Ovary (tissue), 9 donors: ENCODE measurements around the gene GPR65. TPM values are rescaled to one million over a fixed set of nuclear protein-coding genes. Genes with fewer than 3 reads are reported as not detected.

ENCODE experiments used
- DNase-seq, 5 donors: peaks; one replicate each; pipeline ENCODE4 v3.0.0-alpha.2; 2019 to 2020
- H3K27ac ChIP-seq, 2 donors: fragments of 200-600 bp; one replicate each; pipeline versions ENCODE4 v1.5.1 to v1.8.0; 2019 to 2022
- H3K27me3 ChIP-seq: fragments of 200-600 bp; one replicate; pipeline ENCODE4 v1.8.0; 2022
- H3K36me3 ChIP-seq: fragments of 200-600 bp; sonication (generic); one replicate; pipeline ENCODE4 v1.5.1; 2019
- H3K4me1 ChIP-seq: one replicate; pipeline ENCODE4 v1.8.1; 2013; ENCODE audit warnings: mild to moderate bottlenecking, moderate library complexity; ENCODE audit not compliant: insufficient read depth
- H3K4me3 ChIP-seq: fragments of 200-600 bp; sonication (generic); one replicate; pipeline ENCODE4 v1.5.1; 2017
- H3K9me3 ChIP-seq, 2 donors: fragments of 200-600 bp in 1 of 2; sonication (generic) in 1 of 2; one replicate each; pipeline versions ENCODE4 v1.5.1 to v1.8.1; 2013 to 2019; ENCODE audit warnings: mild to moderate bottlenecking in 1 of 2, moderate library complexity in 1 of 2
- CTCF ChIP-seq, 3 donors: fragments of 450-650 bp in 2 of 3; fragments of 200-600 bp in 1 of 3; IDR thresholded peaks; one replicate each; pipeline versions ENCODE4 v1.5.1 to v1.8.0; 2016 to 2022; ENCODE audit warnings: antibody characterized with exemption in 3 of 3, mild to moderate bottlenecking in 1 of 3
- EP300 ChIP-seq: sonication (generic); formaldehyde crosslinking; IDR thresholded peaks from one replicate; pipeline ENCODE4 v1.6.1; 2017; ENCODE audit warnings: antibody characterized with exemption
- POLR2A ChIP-seq: fragments of 450-650 bp; IDR thresholded peaks from one replicate; pipeline ENCODE4 v1.6.1; 2017; ENCODE audit warnings: antibody characterized with exemption, mild to moderate bottlenecking, moderate library complexity
- WGBS, 3 donors: extraction: QIAGEN DNeasy Blood & Tissue Kit in 1 of 3; methylation state at CpG; one replicate each; pipeline versions ENCODE4 v1.1.5 to v1.1.7; 2013 to 2017; 5-methylcytosine and 5-hydroxymethylcytosine counted together
- intact Hi-C, 4 donors: fragments of 100-400 bp; cut with DNase I; formaldehyde crosslinking; loops; one replicate each; pipeline versions ENCODE4 v1.11.0 to v1.15.1; 2022 to 2023
- polyA plus RNA-seq, 2 donors: library from polyadenylated mRNA; stranded (reverse); fragments of 200-250 nt in 1 of 2; fragments of 350-450 nt in 1 of 2; fragmentation: Illumina TruSeq in 1 of 2; extraction: RNeasy Lipid Tissue Mini Kit (QIAGEN cat#74804) in 1 of 2; gene quantifications; one replicate each; pipeline ENCODE4 v1.2.3, GENCODE V29; 2013 to 2014
- total RNA-seq, 7 donors: library from RNA; depleted of rRNA in 2 of 7; stranded (reverse); fragments of >200 nt in 2 of 7; fragmentation: NEBNext Ultra II Directional in 3 of 7; extraction: Animal tissue kit (Norgen Biotek cat#: 25700) in 3 of 7; gene quantifications; one replicate each; pipeline versions ENCODE4 v1.1.0 to v1.2.4, GENCODE V29; 2016 to 2023
- donor health status: DM: no; HTN: no; CAD: no; lungs with moderate emphysema.
- donor health status: DM: no; HTN: no; CAD: no.
- donor health status: Bipolar disorder and iron deficiency.
- donor health status: DM: yes; HTN: yes; CAD: no.
- donor health status: DM: no; HTN: no; CAD: no.
- donor health status: DM: yes; HTN: yes; CAD: no.

Gene GPR65
- total and polyA plus RNA-seq, 9 donors = 0.19 to 2.2 (median 0.70) TPM

GRCh38 chr14:88004506-88005036 lies 364 bp upstream of the GPR65 start:
- intact Hi-C loops = no loop called here
- WGBS, 3 donors = 61 to 69% (median 67%) methylated on average over 3 of the region's 3 CpGs

GRCh38 chr14:88005978-88006851 lies 1.3 kb downstream of the GPR65 start:
- intact Hi-C loops = no loop called here
- Histone ChIP-seq H3K36me3 (no peaks in the 10 kb centered on the region), H3K27me3 (no peaks in the 10 kb centered on the region), H3K4me1 (no peaks in the 10 kb centered on the region), H3K9me3 (no peaks in the 10 kb centered on the region), H3K4me3 (no peak overlapping the region), H3K27ac (no peak overlapping the region)
- DNase-seq = no peak
- 87 to 94% (median 90%) methylated on average over 13 of the region's 13 CpGs for WGBS, 3 donors
- TF ChIP-seq POLR2A (no peak), CTCF (IDR thresholded peaks at IDR 0.05) (no peak), EP300 (no peak)

More at GRCh38 chr14:88004506-88005036, 364 bp upstream of the GPR65 start:
- DNase-seq = no peak
- no peaks in the 10 kb centered on the region for H3K4me1 ChIP-seq
- no peaks in the 10 kb centered on the region for H3K27me3 ChIP-seq
- no peaks in the 10 kb centered on the region for H3K9me3 ChIP-seq
- no peak overlapping the region for H3K4me3 ChIP-seq
- H3K27ac ChIP-seq = no peak overlapping the region
- H3K36me3 ChIP-seq = no peaks in the 10 kb centered on the region
- no peak for TF ChIP-seq EP300
- TF ChIP-seq POLR2A = no peak
- TF ChIP-seq CTCF (IDR thresholded peaks at IDR 0.05) = no peak

GRCh38 chr14:88007608-88008007 lies 2.7 kb downstream of the GPR65 start:
- intact Hi-C loops = no loop called here
- no peak overlapping the region for H3K27ac ChIP-seq
- H3K4me1 ChIP-seq = no peaks in the 10 kb centered on the region
- H3K36me3 ChIP-seq = no peaks in the 10 kb centered on the region
- no peak overlapping the region for H3K4me3 ChIP-seq
- no peaks in the 10 kb centered on the region for H3K9me3 ChIP-seq
- H3K27me3 ChIP-seq = no peaks in the 10 kb centered on the region
- no peak for DNase-seq
- TF ChIP-seq CTCF (IDR thresholded peaks at IDR 0.05) = no peak
- TF ChIP-seq POLR2A = no peak
- TF ChIP-seq EP300 = no peak
- whole genome bisulfite sequencing, 3 donors = 41 to 52% (median 52%) methylated on average over 1 of the region's 1 CpG

- 96 to 100% (median 97%) methylated on average over 2 of the region's 2 CpGs for WGBS, 3 donors
- intact Hi-C loops = no loop called here
- Histone ChIP-seq H3K27me3 (no peaks in the 10 kb centered on the region), H3K36me3 (no peaks in the 10 kb centered on the region), H3K27ac (no peak overlapping the region), H3K4me3 (no peak overlapping the region), H3K4me1 (no peaks in the 10 kb centered on the region), H3K9me3 (no peaks in the 10 kb centered on the region)
- DNase-seq = no peak
- TF ChIP-seq POLR2A (no peak), EP300 (no peak), CTCF (IDR thresholded peaks at IDR 0.05) (no peak)
Observed at GRCh38 chr14:88008039-88008742, 3.3 kb downstream of the GPR65 start.
